Prostate gland (tissue), 2 donors: ENCODE measurements around the gene RGS19.

Experiments used
- CTCF ChIP-seq, 4 experiments: fragments of 200-600 bp in 2 of 4; fragments of 450-650 bp in 2 of 4; sonication (generic) in 2 of 4; IDR thresholded peaks; 1 replicate in 3 of 4; 2 replicates in 1 of 4; pipeline ENCODE4 v1.5.1; 2016 to 2019; ENCODE audit warnings: antibody characterized with exemption in 4 of 4, mild to moderate bottlenecking in 2 of 4, moderate library complexity in 2 of 4
- POLR2A ChIP-seq: fragments of 450-650 bp; IDR thresholded peaks from one replicate; pipeline ENCODE4 v1.6.1; 2016; ENCODE audit warnings: antibody characterized with exemption, mild to moderate bottlenecking

DNA sequence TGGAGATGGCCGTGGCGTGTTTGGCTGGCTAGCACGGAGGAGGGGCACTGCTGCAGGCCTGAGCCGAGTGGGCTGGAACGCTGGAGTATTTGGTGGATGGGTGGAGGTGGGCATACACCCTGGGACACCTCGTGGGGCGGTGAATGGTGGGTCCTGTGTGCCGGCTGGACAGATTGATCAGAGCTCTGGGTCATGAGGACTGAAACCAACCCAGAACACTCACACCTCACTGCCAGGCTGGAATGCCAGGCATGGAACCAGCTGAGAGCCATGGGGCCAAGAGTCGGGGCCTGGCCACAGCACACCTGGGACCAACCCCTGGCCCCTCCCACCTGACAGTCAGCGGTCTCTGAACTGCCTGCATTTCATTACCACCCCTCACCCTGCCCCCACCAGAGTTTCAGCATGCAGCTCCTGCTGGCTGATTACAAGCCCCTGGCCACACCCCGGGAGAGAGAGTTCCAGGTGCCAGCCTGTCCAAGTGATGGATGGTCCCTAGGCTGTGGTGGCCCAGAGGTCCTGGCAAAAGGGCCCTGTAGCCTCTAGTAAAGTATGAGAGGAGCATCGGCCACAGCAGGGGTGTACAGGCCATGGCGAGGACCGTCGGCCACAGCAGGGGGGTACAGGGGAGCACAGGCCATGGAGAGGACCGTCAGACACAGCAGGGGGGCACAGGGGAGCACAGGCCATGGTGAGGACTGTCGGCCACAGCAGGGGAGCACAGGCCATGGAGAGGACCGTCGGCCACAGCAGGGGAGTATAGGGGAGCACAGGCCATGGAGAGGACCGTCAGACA, 24.8 kb upstream of the RGS19 start:
- TF ChIP-seq CTCF (IDR thresholded peaks at IDR 0.05) (no peak), POLR2A (no peak)
